GM23338 (cell line): ENCODE measurements around the gene KRTAP12-2. TPM values are rescaled to one million over a fixed set of nuclear protein-coding genes. Genes with fewer than 3 reads are reported as not detected.
A peak's percentile ranks its signal among the peaks of the same experiment; 100 is the strongest.

ENCODE experiments used
- ATAC-seq: fragments of 200-7000 bp; cut with Tn5 transposase; 3 replicates; pipeline ENCODE4 v1.9.1; 2020
- DNase-seq: peaks from one replicate; pipeline ENCODE4 v3.0.0-alpha.2; 2015; ENCODE audit warnings: low spot score
- H2AFZ ChIP-seq: fragments of 200-600 bp; sonication (generic); 2 replicates; pipeline ENCODE4 v1.8.0; 2016; ENCODE audit warnings: antibody characterized with exemption, mild to moderate bottlenecking, moderate library complexity
- H3F3A ChIP-seq: fragments of 200-600 bp; sonication (generic); replicated peaks from 2 replicates; pipeline ENCODE4 v1.8.0; 2017; ENCODE audit warnings: antibody characterized with exemption, mixed run types, low read depth
- H3K27ac ChIP-seq: fragments of 200-600 bp; sonication (generic); 2 replicates; pipeline ENCODE4 v1.6.1; 2016; ENCODE audit warnings: low read depth
- H3K27me3 ChIP-seq: fragments of 200-600 bp; sonication (generic); 2 replicates; pipeline ENCODE4 v1.8.0; 2016; ENCODE audit warnings: mild to moderate bottlenecking, mixed run types, moderate library complexity; ENCODE audit not compliant: insufficient read depth
- H3K36me3 ChIP-seq: fragments of 200-600 bp; sonication (generic); 2 replicates; pipeline ENCODE4 v1.8.0; 2016; ENCODE audit warnings: mild to moderate bottlenecking; ENCODE audit not compliant: insufficient read depth
- H3K4me1 ChIP-seq: fragments of 200-600 bp; sonication (generic); 2 replicates; pipeline ENCODE4 v1.8.0; 2016; ENCODE audit warnings: mild to moderate bottlenecking, moderate library complexity; ENCODE audit not compliant: insufficient read depth
- H3K4me2 ChIP-seq: fragments of 200-600 bp; sonication (generic); 2 replicates; pipeline ENCODE4 v1.7.1; 2017; ENCODE audit warnings: mixed run types
- H3K4me3 ChIP-seq: fragments of 200-600 bp; sonication (generic); 2 replicates; pipeline ENCODE4 v1.6.1; 2016; ENCODE audit warnings: mixed run types
- H3K79me2 ChIP-seq: fragments of 200-600 bp; sonication (generic); replicated peaks from 2 replicates; pipeline ENCODE4 v1.8.0; 2017; ENCODE audit warnings: mild to moderate bottlenecking; ENCODE audit not compliant: insufficient read depth
- H3K9me2 ChIP-seq: fragments of 200-600 bp; sonication (generic); 2 replicates; pipeline ENCODE4 v1.8.0; 2017; ENCODE audit not compliant: insufficient read depth
- H4K20me1 ChIP-seq: fragments of 200-600 bp; sonication (generic); replicated peaks from 2 replicates; pipeline ENCODE4 v1.8.0; 2017; ENCODE audit warnings: mild to moderate bottlenecking; ENCODE audit not compliant: insufficient read depth
- H3K27ac Mint-ChIP-seq: 2 replicates; pipeline ENCODE4 v1.8.0; 2020; ENCODE audit warnings: inconsistent platforms, mild to moderate bottlenecking, moderate library complexity, mixed read lengths
- H3K27me3 Mint-ChIP-seq: 3 replicates; pipeline ENCODE4 v1.8.0; 2022; ENCODE audit warnings: low read depth, mild to moderate bottlenecking, moderate library complexity, mixed read lengths, inconsistent platforms; ENCODE audit not compliant: insufficient read depth, poor library complexity
- H3K36me3 Mint-ChIP-seq: 3 replicates; pipeline ENCODE4 v1.8.0; 2021; ENCODE audit warnings: low read depth, mild to moderate bottlenecking, inconsistent platforms, moderate library complexity, mixed read lengths
- H3K4me1 Mint-ChIP-seq: 3 replicates; pipeline ENCODE4 v1.8.0; 2020; ENCODE audit warnings: mild to moderate bottlenecking, inconsistent platforms, mixed read lengths
- H3K4me3 Mint-ChIP-seq: 3 replicates; pipeline ENCODE4 v1.8.0; 2021; ENCODE audit warnings: moderate library complexity, mild to moderate bottlenecking, inconsistent platforms, mixed read lengths
- H3K9me3 Mint-ChIP-seq: 3 replicates; pipeline ENCODE4 v1.8.0; 2020; ENCODE audit warnings: moderate library complexity, mild to moderate bottlenecking, inconsistent platforms, mixed read lengths
- CREB1 ChIP-seq: fragments of 250-450 bp; sonication (Bioruptor Pico); IDR thresholded peaks from 2 replicates; pipeline ENCODE4 v1.5.0; 2020; ENCODE audit warnings: low read depth, mild to moderate bottlenecking, moderate library complexity
- CTCF ChIP-seq, 2 experiments: fragments of 200-600 bp in 1 of 2; sonication (generic) in 1 of 2; conservative IDR thresholded peaks; 2 replicates each; pipeline versions ENCODE4 v1.5.1 to v1.6.1; 2016 to 2017; ENCODE audit warnings: antibody characterized with exemption in 2 of 2, low read depth in 2 of 2, mild to moderate bottlenecking in 2 of 2, moderate library complexity in 1 of 2
- EZH2 ChIP-seq: fragments of 200-600 bp; sonication (generic); IDR thresholded peaks from one replicate; pipeline ENCODE4 v1.8.0; 2017; ENCODE audit warnings: antibody characterized with exemption, mild to moderate bottlenecking, low read depth; ENCODE audit not compliant: unreplicated experiment
- JUNB ChIP-seq: IDR thresholded peaks from one replicate; pipeline ENCODE4 v1.6.1; 2016; ENCODE audit warnings: antibody characterized with exemption; ENCODE audit not compliant: unreplicated experiment
- POLR2AphosphoS5 ChIP-seq: IDR thresholded peaks from 2 replicates; pipeline ENCODE4 v1.6.1; 2016; ENCODE audit warnings: antibody characterized with exemption, low read depth
- STAT1 ChIP-seq: IDR thresholded peaks from one replicate; pipeline ENCODE4 v1.6.1; 2016; ENCODE audit warnings: antibody characterized with exemption; ENCODE audit not compliant: unreplicated experiment
- ZNF114 ChIP-seq: fragments of 250-450 bp; sonication (Bioruptor Pico); IDR thresholded peaks from 2 replicates; pipeline ENCODE4 v1.5.0; 2020; ENCODE audit warnings: mild to moderate bottlenecking, moderate library complexity
- ZNF331 ChIP-seq: fragments of 250-450 bp; sonication (Bioruptor Pico); IDR thresholded peaks from 2 replicates; pipeline ENCODE4 v1.5.0; 2020; ENCODE audit warnings: low read depth, mild to moderate bottlenecking, moderate library complexity
- ZNF462 ChIP-seq: fragments of 250-450 bp; sonication (Bioruptor Pico); IDR thresholded peaks from 2 replicates; pipeline ENCODE4 v1.5.0; 2020; ENCODE audit warnings: mild to moderate bottlenecking, moderate library complexity
- polyA plus RNA-seq: library from polyadenylated mRNA; unstranded; fragments of >200 nt; fragmentation: Nextera tagmentation; extraction: Ambion mirVana; gene quantifications from 2 replicates; pipeline ENCODE4 v1.2.1, GENCODE V29; 2016
- total RNA-seq: library from RNA; depleted of rRNA; stranded (reverse); fragments of >200 nt; shearing (Covaris generic); gene quantifications from 2 replicates; pipeline ENCODE4 v1.2.3, GENCODE V29; 2014
- TF ChIP-seq, protein P1 (sequence below): IDR thresholded peaks from one replicate; pipeline ENCODE4 v1.6.1; 2018; ENCODE audit warnings: antibody characterized with exemption; ENCODE audit not compliant: unreplicated experiment
- TF ChIP-seq, protein P2 (sequence below): IDR thresholded peaks from 2 replicates; pipeline ENCODE4 v1.6.1; 2016; ENCODE audit warnings: antibody characterized with exemption

KRTAP12-2 gene
- total and polyA plus RNA-seq, 2 experiments from 2014 or later: not detected

- no peaks in the 10 kb centered on the region for H4K20me1 ChIP-seq
- H3K4me2 ChIP-seq: no peak overlapping the region
- H3K79me2 ChIP-seq: no peaks in the 10 kb centered on the region
- Mint-ChIP-seq H3K4me3 (no peak overlapping the region), H3K9me3 (peaks cover 36% of the 10 kb centered on the region), H3K36me3 (peaks cover 20% of the 10 kb centered on the region), H3K27me3 (peaks cover 11% of the 10 kb centered on the region), H3K27ac (no peak overlapping the region), H3K4me1 (peaks cover 23% of the 10 kb centered on the region)
- no peak overlapping the region for H3K27ac ChIP-seq
- peak overlapping the region; percentile 47; the same call in 1 of the 2 replicates for H2AFZ ChIP-seq
- H3K9me2 ChIP-seq: no peaks in the 10 kb centered on the region
- H3K36me3 ChIP-seq: no peaks in the 10 kb centered on the region
- ATAC-seq: no peak
- no peaks in the 10 kb centered on the region for H3K27me3 ChIP-seq
- H3F3A ChIP-seq: no peaks in the 10 kb centered on the region
- no peak for DNase-seq
- TF ChIP-seq STAT1 (no peak), ZNF114 (no peak), ZNF462 (CRISPR knock-in tag) (no peak), POLR2AphosphoS5 (no peak), CREB1 (CRISPR knock-in tag) (no peak), EZH2 (no peak), CTCF (conservative IDR thresholded peaks at IDR 0.05; ENCODE audit: low read depth in 2 of 2) (no peak), JUNB (no peak), ZNF331 (no peak)
- TF ChIP-seq, protein P1, sequence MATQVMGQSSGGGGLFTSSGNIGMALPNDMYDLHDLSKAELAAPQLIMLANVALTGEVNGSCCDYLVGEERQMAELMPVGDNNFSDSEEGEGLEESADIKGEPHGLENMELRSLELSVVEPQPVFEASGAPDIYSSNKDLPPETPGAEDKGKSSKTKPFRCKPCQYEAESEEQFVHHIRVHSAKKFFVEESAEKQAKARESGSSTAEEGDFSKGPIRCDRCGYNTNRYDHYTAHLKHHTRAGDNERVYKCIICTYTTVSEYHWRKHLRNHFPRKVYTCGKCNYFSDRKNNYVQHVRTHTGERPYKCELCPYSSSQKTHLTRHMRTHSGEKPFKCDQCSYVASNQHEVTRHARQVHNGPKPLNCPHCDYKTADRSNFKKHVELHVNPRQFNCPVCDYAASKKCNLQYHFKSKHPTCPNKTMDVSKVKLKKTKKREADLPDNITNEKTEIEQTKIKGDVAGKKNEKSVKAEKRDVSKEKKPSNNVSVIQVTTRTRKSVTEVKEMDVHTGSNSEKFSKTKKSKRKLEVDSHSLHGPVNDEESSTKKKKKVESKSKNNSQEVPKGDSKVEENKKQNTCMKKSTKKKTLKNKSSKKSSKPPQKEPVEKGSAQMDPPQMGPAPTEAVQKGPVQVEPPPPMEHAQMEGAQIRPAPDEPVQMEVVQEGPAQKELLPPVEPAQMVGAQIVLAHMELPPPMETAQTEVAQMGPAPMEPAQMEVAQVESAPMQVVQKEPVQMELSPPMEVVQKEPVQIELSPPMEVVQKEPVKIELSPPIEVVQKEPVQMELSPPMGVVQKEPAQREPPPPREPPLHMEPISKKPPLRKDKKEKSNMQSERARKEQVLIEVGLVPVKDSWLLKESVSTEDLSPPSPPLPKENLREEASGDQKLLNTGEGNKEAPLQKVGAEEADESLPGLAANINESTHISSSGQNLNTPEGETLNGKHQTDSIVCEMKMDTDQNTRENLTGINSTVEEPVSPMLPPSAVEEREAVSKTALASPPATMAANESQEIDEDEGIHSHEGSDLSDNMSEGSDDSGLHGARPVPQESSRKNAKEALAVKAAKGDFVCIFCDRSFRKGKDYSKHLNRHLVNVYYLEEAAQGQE: no peak
- TF ChIP-seq, protein P2, sequence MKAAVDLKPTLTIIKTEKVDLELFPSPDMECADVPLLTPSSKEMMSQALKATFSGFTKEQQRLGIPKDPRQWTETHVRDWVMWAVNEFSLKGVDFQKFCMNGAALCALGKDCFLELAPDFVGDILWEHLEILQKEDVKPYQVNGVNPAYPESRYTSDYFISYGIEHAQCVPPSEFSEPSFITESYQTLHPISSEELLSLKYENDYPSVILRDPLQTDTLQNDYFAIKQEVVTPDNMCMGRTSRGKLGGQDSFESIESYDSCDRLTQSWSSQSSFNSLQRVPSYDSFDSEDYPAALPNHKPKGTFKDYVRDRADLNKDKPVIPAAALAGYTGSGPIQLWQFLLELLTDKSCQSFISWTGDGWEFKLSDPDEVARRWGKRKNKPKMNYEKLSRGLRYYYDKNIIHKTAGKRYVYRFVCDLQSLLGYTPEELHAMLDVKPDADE: no peak
- no peak overlapping the region for H3K4me3 ChIP-seq
- H3K4me1 ChIP-seq: no peaks in the 10 kb centered on the region
Observed at GRCh38 chr21:44616591-44616926, 50.2 kb downstream of the KRTAP12-2 start.
